Skeletal muscle satellite cell (primary cell): Measurements from ENCODE around the gene TTC33.
"Not testable (repeated sequence)": the region's sequence is repeated elsewhere in the genome, so short reads cannot be mapped to it uniquely, and the experiment has no call there.

ENCODE experiments used
- H3K27me3 ChIP-seq: 2 replicates; pipeline ENCODE4 v1.7.0; 2013; ENCODE audit warnings: low read length; ENCODE audit not compliant: control insufficient read depth, insufficient read depth
- H3K36me3 ChIP-seq: 2 replicates; pipeline ENCODE4 v1.7.0; 2013; ENCODE audit warnings: mild to moderate bottlenecking, control low read depth, low read length; ENCODE audit not compliant: insufficient read depth
- H3K4me1 ChIP-seq: 2 replicates; pipeline ENCODE4 v1.7.0; 2013; ENCODE audit warnings: low read length; ENCODE audit not compliant: control insufficient read depth, insufficient read depth
- H3K4me2 ChIP-seq: 2 replicates; pipeline ENCODE4 v1.7.0; 2013; ENCODE audit warnings: mild to moderate bottlenecking, low read length
- H3K4me3 ChIP-seq: 2 replicates; pipeline ENCODE4 v1.7.0; 2013; ENCODE audit warnings: low read length
- H3K9ac ChIP-seq: 2 replicates; pipeline ENCODE4 v1.7.0; 2013; ENCODE audit warnings: mild to moderate bottlenecking, low read depth, low read length, moderate library complexity
- H3K9me3 ChIP-seq: replicated peaks from 2 replicates; pipeline ENCODE4 v1.7.0; 2013; ENCODE audit warnings: mild to moderate bottlenecking, control low read depth, low read length

TTC33 gene

GRCh38 chr5:40614923-40615585, 140.7 kb downstream of the TTC33 start:
- no peaks in the 10 kb centered on the region for H3K27me3 ChIP-seq
- peak overlapping the region; percentile 69 for H3K4me2 ChIP-seq
- peaks cover 33% of the 10 kb centered on the region for H3K4me1 ChIP-seq
- no peak overlapping the region for H3K4me3 ChIP-seq
- H3K36me3 ChIP-seq = no peaks in the 10 kb centered on the region
- no peaks in the 10 kb centered on the region for H3K9me3 ChIP-seq
- no peak overlapping the region for H3K9ac ChIP-seq

GRCh38 chr5:40614466-40614865, 141.3 kb downstream of the TTC33 start:
- Histone ChIP-seq H3K9ac (no peak overlapping the region), H3K27me3 (no peaks in the 10 kb centered on the region), H3K9me3 (no peaks in the 10 kb centered on the region), H3K4me2 (no peak overlapping the region), H3K4me1 (peaks cover 27% of the 10 kb centered on the region), H3K4me3 (no peak overlapping the region), H3K36me3 (no peaks in the 10 kb centered on the region)

- H3K4me2 ChIP-seq = no peak overlapping the region
- H3K9me3 ChIP-seq = no peaks in the 10 kb centered on the region
- peaks cover 14% of the 10 kb centered on the region for H3K4me1 ChIP-seq
- H3K4me3 ChIP-seq = no peak overlapping the region
- H3K36me3 ChIP-seq = no peaks in the 10 kb centered on the region
- H3K27me3 ChIP-seq = no peaks in the 10 kb centered on the region
- H3K9ac ChIP-seq = no peak overlapping the region
Observed at GRCh38 chr5:40607202-40607601, 148.6 kb downstream of the TTC33 start.

- Histone ChIP-seq H3K4me2 (peak overlapping the region; percentile 35), H3K9ac (peak overlapping the region; percentile 51), H3K9me3 (no peaks in the 10 kb centered on the region), H3K27me3 (no peaks in the 10 kb centered on the region), H3K4me1 (peaks cover 14% of the 10 kb centered on the region), H3K4me3 (peak overlapping the region; percentile 50), H3K36me3 (no peaks in the 10 kb centered on the region)
Observed at GRCh38 chr5:40606077-40606765, 149.5 kb downstream of the TTC33 start.

- H3K9ac ChIP-seq = peak overlapping the region; percentile 51
- peaks cover 14% of the 10 kb centered on the region for H3K4me1 ChIP-seq
- no peaks in the 10 kb centered on the region for H3K36me3 ChIP-seq
- no peaks in the 10 kb centered on the region for H3K9me3 ChIP-seq
- H3K27me3 ChIP-seq = no peaks in the 10 kb centered on the region
- peak overlapping the region; percentile 35 for H3K4me2 ChIP-seq
- H3K4me3 ChIP-seq = peak overlapping the region; percentile 50
Observed at GRCh38 chr5:40605295-40605958, 150.3 kb downstream of the TTC33 start.

GRCh38 chr5:40603378-40603777, 152.4 kb downstream of the TTC33 start:
- Histone ChIP-seq H3K27me3 (no peaks in the 10 kb centered on the region), H3K9ac (no peak overlapping the region), H3K4me3 (no peak overlapping the region), H3K4me2 (no peak overlapping the region), H3K9me3 (no peaks in the 10 kb centered on the region), H3K36me3 (no peaks in the 10 kb centered on the region), H3K4me1 (peaks cover 14% of the 10 kb centered on the region)

GRCh38 chr5:40601198-40601868, 154.4 kb downstream of the TTC33 start:
- H3K9ac ChIP-seq = no peak overlapping the region
- no peak overlapping the region for H3K4me2 ChIP-seq
- H3K4me1 ChIP-seq = peaks cover 13% of the 10 kb centered on the region
- no peaks in the 10 kb centered on the region for H3K27me3 ChIP-seq
- no peaks in the 10 kb centered on the region for H3K9me3 ChIP-seq
- no peak overlapping the region for H3K4me3 ChIP-seq
- H3K36me3 ChIP-seq = no peaks in the 10 kb centered on the region

GRCh38 chr5:40600383-40600782, 155.4 kb downstream of the TTC33 start:
- Histone ChIP-seq H3K9ac (no peak overlapping the region), H3K9me3 (no peaks in the 10 kb centered on the region), H3K36me3 (no peaks in the 10 kb centered on the region), H3K27me3 (no peaks in the 10 kb centered on the region), H3K4me2 (no peak overlapping the region), H3K4me1 (peaks cover 4% of the 10 kb centered on the region), H3K4me3 (no peak overlapping the region)

GRCh38 chr5:40599676-40600075, 156.1 kb downstream of the TTC33 start:
- H3K4me3 ChIP-seq = no peak overlapping the region
- no peak overlapping the region for H3K9ac ChIP-seq
- H3K9me3 ChIP-seq = no peaks in the 10 kb centered on the region
- no peak overlapping the region for H3K4me2 ChIP-seq
- H3K36me3 ChIP-seq = no peaks in the 10 kb centered on the region
- H3K27me3 ChIP-seq = no peaks in the 10 kb centered on the region
- no peaks in the 10 kb centered on the region for H3K4me1 ChIP-seq

GRCh38 chr5:40594811-40595210, 160.9 kb downstream of the TTC33 start:
- Histone ChIP-seq H3K4me2 (no peak overlapping the region), H3K9ac (no peak overlapping the region), H3K4me3 (no peak overlapping the region), H3K4me1 (no peaks in the 10 kb centered on the region), H3K9me3 (no peaks in the 10 kb centered on the region), H3K36me3 (no peaks in the 10 kb centered on the region), H3K27me3 (no peaks in the 10 kb centered on the region)

GRCh38 chr5:40591727-40592396, 163.9 kb downstream of the TTC33 start:
- H3K4me1 ChIP-seq, H3K9me3 ChIP-seq, H3K4me3 ChIP-seq, H3K9ac ChIP-seq, H3K36me3 ChIP-seq, H3K27me3 ChIP-seq, H3K4me2 ChIP-seq: not testable (repeated sequence)
